GM23338 (cell line): ENCODE measurements around the gene KCNIP3.

Source experiments
- CREB1 ChIP-seq: fragments of 250-450 bp; sonication (Bioruptor Pico); IDR thresholded peaks from 2 replicates; pipeline ENCODE4 v1.5.0; 2020; ENCODE audit warnings: low read depth, mild to moderate bottlenecking, moderate library complexity
- EZH2 ChIP-seq: fragments of 200-600 bp; sonication (generic); IDR thresholded peaks from one replicate; pipeline ENCODE4 v1.8.0; 2017; ENCODE audit warnings: antibody characterized with exemption, mild to moderate bottlenecking, low read depth; ENCODE audit not compliant: unreplicated experiment
- EZH2phosphoT487 ChIP-seq: fragments of 200-600 bp; sonication (generic); IDR thresholded peaks from one replicate; pipeline ENCODE4 v1.8.1; 2018; ENCODE audit warnings: antibody characterized with exemption; ENCODE audit not compliant: unreplicated experiment
- JUNB ChIP-seq: IDR thresholded peaks from one replicate; pipeline ENCODE4 v1.6.1; 2016; ENCODE audit warnings: antibody characterized with exemption; ENCODE audit not compliant: unreplicated experiment
- NANOG ChIP-seq: IDR thresholded peaks from 2 replicates; pipeline ENCODE4 v1.6.1; 2016; ENCODE audit warnings: antibody characterized with exemption, borderline replicate concordance
- POLR2AphosphoS5 ChIP-seq: IDR thresholded peaks from 2 replicates; pipeline ENCODE4 v1.6.1; 2016; ENCODE audit warnings: antibody characterized with exemption, low read depth
- STAT1 ChIP-seq: IDR thresholded peaks from one replicate; pipeline ENCODE4 v1.6.1; 2016; ENCODE audit warnings: antibody characterized with exemption; ENCODE audit not compliant: unreplicated experiment
- ZNF114 ChIP-seq: fragments of 250-450 bp; sonication (Bioruptor Pico); IDR thresholded peaks from 2 replicates; pipeline ENCODE4 v1.5.0; 2020; ENCODE audit warnings: mild to moderate bottlenecking, moderate library complexity
- TF ChIP-seq, protein P1 (sequence below), 2 experiments: fragments of 200-600 bp in 1 of 2; sonication (generic) in 1 of 2; conservative IDR thresholded peaks; 2 replicates each; pipeline versions ENCODE4 v1.5.1 to v1.6.1; 2016 to 2017; ENCODE audit warnings: antibody characterized with exemption in 2 of 2, low read depth in 2 of 2, mild to moderate bottlenecking in 2 of 2, moderate library complexity in 1 of 2
- TF ChIP-seq, protein P2 (sequence below): fragments of 250-450 bp; sonication (Bioruptor Pico); IDR thresholded peaks from 2 replicates; pipeline ENCODE4 v1.5.0; 2020; ENCODE audit warnings: mild to moderate bottlenecking, moderate library complexity
- TF ChIP-seq, protein P3 (sequence below): IDR thresholded peaks from one replicate; pipeline ENCODE4 v1.6.1; 2018; ENCODE audit warnings: antibody characterized with exemption; ENCODE audit not compliant: unreplicated experiment

DNA sequence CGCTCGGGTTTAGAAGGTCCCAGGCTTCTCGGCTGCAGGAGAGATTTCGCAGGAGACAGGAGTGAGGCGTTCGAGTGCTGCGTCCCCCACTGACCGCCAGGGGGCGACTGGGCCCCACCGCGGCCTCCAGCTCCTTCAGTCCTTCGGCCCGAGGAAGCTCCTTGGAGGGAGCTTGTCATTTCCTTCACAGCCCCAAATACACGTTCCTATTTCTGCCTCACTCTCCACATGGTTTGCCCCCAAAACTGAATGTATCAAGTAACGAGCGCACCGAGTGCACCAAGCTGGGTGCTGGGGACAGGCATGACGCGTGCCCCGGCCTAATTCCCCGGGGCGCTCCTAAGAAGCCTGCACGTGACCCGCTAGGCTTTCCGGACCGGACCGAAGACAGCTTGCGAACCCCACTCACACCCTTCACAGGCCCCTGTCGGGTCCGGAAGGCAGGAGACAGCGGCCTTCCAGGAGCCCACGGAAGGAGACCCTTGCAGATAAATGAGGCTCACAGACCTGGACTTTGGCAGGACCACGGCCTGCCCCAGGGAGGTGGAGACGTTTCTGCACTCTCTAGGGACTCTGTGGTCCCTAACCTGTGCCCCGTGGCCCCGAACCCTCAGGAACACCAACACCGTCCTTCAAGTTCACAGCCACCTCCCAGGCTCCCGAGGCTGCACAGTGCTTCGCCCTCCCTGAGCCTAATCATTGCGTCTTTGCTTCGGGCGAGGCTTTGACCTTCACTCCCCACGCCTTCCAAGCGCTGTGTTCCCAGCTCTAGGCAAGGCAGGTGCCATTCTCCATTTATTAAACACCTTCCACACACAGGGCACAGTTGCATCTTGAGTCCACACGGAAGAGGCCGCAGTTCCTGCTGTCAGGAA, 92.3 kb downstream of the KCNIP3 start:
- TF ChIP-seq POLR2AphosphoS5 (no peak), STAT1 (no peak), EZH2 (no peak), ZNF114 (no peak), EZH2phosphoT487 (no peak), NANOG (no peak), CREB1 (CRISPR knock-in tag) (no peak), JUNB (no peak)
- TF ChIP-seq, protein P1, sequence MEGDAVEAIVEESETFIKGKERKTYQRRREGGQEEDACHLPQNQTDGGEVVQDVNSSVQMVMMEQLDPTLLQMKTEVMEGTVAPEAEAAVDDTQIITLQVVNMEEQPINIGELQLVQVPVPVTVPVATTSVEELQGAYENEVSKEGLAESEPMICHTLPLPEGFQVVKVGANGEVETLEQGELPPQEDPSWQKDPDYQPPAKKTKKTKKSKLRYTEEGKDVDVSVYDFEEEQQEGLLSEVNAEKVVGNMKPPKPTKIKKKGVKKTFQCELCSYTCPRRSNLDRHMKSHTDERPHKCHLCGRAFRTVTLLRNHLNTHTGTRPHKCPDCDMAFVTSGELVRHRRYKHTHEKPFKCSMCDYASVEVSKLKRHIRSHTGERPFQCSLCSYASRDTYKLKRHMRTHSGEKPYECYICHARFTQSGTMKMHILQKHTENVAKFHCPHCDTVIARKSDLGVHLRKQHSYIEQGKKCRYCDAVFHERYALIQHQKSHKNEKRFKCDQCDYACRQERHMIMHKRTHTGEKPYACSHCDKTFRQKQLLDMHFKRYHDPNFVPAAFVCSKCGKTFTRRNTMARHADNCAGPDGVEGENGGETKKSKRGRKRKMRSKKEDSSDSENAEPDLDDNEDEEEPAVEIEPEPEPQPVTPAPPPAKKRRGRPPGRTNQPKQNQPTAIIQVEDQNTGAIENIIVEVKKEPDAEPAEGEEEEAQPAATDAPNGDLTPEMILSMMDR (conservative IDR thresholded peaks at IDR 0.05; ENCODE audit: low read depth in 2 of 2): peak; percentile 87 to 89
- TF ChIP-seq, protein P2, sequence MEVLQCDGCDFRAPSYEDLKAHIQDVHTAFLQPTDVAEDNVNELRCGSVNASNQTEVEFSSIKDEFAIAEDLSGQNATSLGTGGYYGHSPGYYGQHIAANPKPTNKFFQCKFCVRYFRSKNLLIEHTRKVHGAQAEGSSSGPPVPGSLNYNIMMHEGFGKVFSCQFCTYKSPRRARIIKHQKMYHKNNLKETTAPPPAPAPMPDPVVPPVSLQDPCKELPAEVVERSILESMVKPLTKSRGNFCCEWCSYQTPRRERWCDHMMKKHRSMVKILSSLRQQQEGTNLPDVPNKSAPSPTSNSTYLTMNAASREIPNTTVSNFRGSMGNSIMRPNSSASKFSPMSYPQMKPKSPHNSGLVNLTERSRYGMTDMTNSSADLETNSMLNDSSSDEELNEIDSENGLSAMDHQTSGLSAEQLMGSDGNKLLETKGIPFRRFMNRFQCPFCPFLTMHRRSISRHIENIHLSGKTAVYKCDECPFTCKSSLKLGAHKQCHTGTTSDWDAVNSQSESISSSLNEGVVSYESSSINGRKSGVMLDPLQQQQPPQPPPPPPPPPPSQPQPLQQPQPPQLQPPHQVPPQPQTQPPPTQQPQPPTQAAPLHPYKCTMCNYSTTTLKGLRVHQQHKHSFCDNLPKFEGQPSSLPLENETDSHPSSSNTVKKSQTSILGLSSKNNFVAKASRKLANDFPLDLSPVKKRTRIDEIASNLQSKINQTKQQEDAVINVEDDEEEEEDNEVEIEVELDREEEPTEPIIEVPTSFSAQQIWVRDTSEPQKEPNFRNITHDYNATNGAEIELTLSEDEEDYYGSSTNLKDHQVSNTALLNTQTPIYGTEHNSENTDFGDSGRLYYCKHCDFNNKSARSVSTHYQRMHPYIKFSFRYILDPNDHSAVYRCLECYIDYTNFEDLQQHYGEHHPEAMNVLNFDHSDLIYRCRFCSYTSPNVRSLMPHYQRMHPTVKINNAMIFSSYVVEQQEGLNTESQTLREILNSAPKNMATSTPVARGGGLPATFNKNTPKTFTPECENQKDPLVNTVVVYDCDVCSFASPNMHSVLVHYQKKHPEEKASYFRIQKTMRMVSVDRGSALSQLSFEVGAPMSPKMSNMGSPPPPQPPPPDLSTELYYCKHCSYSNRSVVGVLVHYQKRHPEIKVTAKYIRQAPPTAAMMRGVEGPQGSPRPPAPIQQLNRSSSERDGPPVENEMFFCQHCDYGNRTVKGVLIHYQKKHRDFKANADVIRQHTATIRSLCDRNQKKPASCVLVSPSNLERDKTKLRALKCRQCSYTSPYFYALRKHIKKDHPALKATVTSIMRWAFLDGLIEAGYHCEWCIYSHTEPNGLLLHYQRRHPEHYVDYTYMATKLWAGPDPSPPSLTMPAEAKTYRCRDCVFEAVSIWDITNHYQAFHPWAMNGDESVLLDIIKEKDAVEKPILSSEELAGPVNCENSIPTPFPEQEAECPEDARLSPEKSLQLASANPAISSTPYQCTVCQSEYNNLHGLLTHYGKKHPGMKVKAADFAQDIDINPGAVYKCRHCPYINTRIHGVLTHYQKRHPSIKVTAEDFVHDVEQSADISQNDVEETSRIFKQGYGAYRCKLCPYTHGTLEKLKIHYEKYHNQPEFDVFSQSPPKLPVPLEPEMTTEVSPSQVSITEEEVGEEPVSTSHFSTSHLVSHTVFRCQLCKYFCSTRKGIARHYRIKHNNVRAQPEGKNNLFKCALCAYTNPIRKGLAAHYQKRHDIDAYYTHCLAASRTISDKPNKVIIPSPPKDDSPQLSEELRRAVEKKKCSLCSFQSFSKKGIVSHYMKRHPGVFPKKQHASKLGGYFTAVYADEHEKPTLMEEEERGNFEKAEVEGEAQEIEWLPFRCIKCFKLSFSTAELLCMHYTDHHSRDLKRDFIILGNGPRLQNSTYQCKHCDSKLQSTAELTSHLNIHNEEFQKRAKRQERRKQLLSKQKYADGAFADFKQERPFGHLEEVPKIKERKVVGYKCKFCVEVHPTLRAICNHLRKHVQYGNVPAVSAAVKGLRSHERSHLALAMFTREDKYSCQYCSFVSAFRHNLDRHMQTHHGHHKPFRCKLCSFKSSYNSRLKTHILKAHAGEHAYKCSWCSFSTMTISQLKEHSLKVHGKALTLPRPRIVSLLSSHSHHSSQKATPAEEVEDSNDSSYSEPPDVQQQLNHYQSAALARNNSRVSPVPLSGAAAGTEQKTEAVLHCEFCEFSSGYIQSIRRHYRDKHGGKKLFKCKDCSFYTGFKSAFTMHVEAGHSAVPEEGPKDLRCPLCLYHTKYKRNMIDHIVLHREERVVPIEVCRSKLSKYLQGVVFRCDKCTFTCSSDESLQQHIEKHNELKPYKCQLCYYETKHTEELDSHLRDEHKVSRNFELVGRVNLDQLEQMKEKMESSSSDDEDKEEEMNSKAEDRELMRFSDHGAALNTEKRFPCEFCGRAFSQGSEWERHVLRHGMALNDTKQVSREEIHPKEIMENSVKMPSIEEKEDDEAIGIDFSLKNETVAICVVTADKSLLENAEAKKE (CRISPR knock-in tag): no peak
- TF ChIP-seq, protein P3, sequence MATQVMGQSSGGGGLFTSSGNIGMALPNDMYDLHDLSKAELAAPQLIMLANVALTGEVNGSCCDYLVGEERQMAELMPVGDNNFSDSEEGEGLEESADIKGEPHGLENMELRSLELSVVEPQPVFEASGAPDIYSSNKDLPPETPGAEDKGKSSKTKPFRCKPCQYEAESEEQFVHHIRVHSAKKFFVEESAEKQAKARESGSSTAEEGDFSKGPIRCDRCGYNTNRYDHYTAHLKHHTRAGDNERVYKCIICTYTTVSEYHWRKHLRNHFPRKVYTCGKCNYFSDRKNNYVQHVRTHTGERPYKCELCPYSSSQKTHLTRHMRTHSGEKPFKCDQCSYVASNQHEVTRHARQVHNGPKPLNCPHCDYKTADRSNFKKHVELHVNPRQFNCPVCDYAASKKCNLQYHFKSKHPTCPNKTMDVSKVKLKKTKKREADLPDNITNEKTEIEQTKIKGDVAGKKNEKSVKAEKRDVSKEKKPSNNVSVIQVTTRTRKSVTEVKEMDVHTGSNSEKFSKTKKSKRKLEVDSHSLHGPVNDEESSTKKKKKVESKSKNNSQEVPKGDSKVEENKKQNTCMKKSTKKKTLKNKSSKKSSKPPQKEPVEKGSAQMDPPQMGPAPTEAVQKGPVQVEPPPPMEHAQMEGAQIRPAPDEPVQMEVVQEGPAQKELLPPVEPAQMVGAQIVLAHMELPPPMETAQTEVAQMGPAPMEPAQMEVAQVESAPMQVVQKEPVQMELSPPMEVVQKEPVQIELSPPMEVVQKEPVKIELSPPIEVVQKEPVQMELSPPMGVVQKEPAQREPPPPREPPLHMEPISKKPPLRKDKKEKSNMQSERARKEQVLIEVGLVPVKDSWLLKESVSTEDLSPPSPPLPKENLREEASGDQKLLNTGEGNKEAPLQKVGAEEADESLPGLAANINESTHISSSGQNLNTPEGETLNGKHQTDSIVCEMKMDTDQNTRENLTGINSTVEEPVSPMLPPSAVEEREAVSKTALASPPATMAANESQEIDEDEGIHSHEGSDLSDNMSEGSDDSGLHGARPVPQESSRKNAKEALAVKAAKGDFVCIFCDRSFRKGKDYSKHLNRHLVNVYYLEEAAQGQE: no peak
